GM18868 (cell line): ENCODE results near the gene TOR4A.

Experiments used
- ATAC-seq: cut with Tn5 transposase; IDR thresholded peaks from one replicate; pipeline ENCODE4 v1.9.1; 2021; ENCODE audit warnings: mild to moderate bottlenecking, moderate library complexity; ENCODE audit not compliant: unreplicated experiment

TOR4A gene

DNA sequence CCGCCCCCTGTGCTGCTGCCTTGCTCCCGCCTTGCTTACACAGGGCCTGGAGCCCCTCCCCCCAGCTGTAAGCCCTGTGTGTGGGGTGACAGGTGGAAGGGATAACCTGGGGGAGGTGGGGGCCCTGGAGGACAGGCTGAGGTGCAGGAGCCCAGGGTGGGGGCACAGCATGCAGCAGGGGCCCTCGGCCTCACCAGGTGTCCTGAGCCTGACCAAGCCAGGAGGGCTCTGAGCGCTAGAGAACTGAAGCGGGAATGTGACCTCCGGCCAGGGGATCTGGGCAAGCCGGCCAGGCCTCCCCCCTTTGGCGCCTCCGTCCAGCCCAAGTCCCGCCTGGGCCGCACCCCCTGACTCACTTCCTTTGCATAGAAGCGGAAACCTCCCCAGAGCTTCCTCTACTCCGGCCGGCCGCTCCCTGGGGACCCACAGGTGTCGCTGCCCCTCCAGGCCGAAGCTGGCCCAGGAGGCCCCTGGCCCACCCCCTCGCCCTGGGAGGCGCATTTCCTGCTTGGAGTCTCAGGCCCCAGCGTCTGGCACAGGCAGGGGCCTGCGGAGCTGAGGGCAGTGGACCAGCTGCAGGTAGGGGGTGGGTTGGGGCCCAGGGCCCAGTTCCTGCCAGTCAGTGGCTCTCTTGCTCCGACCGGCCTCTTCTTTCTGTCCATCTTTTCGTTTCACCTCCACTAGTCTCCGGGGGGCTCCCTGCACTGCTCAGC lies at the start of gene TOR4A:
Gene TOR4A (plus strand): TSS at position 398 of the 713 bp plus-strand sequence. CDS start 964 bp downstream, outside the sequence.
- ATAC-seq = peak; percentile 70

DNA sequence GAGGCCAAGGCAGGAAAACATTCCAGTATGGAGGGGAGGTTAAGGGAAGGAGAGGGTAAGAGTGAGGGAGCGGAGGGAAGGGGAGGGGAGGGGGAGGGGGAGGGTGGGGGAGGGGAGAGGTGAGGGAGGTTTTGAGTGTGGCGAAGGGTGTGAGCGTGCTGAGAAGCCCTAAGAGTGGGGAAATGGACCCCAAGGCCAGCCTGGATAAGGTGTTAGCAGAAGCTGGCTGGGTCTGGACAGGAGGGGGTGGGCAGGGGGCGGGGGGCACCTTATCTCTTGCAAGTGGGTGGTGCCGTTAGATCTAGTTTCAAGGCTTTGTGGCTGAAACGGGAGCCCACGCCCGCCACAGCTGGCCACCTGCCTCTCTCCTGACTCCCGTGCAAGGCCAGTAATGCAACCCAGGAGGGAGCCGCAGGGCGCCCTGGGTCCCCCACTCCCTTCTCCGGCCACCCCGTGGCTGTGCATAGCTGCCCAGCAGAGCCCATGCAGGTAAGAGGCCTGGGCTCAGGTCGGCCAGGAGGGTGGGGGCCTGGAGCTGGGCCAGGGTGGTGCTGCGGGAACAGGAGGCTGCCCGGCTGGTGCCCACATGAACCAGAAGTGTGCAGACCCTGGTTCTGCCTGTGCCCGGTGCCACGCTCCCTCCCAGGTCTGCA lies 49.5 kb upstream of the TOR4A start:
- no peak for ATAC-seq

DNA sequence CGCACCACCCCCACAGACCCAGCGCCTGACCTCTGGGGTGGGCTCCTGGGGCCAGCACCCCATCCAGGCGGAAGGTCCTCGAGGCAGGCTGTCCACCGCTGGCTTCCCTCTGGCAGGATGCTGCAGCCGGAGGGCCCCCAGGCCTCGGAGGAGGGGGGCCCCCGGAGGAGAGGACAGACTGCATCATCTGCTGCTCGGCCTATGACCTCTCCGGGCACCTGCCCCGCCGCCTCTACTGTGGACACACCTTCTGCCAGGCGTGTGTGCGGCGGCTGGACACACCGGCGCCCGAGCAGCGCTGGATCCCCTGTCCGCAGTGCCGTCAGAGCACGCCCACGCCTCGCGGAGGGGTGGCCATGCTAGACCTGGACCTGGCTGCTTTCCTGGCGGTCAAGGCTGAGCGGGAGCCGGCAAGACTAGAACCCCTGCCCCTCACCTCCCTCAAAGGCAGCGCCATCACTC lies 49.0 kb upstream of the TOR4A start:
- no peak for ATAC-seq

DNA sequence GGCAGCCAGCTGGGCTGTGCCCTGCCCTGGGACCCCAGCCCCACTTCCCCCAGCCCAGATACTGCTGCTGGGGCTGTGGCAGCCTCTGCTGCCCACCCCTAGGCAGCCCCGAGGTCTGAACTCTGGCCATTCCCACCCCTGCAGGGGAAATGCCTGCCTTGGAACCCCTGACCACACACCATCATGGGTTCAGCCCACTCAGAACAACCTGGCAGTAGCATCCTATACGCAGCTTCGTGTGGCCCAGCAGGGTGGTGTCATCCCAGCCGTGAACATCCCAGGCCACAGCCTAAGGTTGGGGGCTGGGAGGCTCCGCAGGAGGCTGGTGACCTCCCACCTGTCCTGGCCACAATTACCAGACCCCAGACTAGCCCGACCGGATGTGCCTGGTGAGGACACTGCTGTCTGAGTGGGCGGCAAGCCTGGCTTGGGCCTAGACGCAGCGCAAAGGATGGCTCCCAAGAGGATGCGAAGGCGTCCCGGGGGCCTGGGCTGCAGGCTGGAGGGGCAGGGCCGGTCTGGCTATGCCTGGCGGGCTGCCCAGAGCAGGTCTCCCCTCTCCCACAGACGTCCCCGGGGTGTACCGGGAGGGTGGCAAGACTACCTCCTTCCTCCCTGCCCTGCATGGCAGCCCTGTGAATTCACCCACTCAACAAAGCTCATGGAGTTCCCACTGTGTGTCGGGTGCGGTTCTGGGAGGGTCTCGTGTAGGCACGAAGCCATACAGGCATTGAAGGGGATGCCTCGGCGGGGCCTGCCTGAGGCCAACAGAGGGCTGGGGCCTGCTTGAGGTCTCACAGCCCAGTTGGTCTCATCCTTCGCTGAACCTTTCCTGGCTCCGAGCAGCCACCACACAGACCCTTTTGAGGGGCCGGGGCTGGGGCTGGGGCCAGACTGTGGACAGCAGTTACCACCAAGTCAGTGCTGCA lies 48.3 kb upstream of the TOR4A start:
- no peak for ATAC-seq

DNA sequence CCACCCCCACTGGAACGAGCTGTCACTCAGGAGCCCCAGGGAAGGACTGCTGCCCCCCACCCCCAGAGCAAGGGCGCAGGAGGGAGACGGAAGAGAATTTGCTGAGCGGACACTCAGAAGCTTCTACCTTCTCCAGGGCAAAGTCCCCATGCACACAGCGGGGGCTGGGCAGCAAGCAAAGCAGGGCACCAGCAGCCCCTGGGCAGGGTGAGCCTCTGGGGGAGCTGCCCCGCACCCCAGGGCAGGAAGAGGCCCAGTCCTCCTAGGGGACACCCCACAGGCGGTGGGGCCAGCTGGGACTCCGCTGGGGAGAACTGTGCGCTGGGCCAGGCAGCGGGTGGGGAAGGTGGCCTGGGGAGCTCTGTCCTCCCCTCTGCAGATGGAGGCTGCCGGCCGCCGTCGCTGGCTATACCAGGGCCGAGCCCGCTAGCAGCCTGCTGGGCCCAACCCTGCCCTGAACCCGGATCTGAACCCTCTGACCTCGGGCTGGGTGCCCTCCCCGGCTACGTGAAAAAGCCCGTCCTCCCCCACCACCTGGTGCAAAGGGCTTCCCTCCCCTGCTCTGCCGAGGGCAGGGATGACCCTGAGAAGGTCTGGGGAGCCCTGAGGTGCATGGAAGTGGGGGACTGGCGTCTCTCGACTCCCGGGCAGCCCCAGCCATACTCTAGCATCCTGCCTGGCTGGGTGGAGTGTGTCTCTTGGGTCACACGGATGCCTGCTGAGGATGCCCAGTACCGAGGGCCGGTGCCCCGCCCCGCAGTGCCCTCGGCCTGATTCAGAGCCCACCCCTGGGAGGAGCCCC lies 47.4 kb upstream of the TOR4A start:
- no peak for ATAC-seq

DNA sequence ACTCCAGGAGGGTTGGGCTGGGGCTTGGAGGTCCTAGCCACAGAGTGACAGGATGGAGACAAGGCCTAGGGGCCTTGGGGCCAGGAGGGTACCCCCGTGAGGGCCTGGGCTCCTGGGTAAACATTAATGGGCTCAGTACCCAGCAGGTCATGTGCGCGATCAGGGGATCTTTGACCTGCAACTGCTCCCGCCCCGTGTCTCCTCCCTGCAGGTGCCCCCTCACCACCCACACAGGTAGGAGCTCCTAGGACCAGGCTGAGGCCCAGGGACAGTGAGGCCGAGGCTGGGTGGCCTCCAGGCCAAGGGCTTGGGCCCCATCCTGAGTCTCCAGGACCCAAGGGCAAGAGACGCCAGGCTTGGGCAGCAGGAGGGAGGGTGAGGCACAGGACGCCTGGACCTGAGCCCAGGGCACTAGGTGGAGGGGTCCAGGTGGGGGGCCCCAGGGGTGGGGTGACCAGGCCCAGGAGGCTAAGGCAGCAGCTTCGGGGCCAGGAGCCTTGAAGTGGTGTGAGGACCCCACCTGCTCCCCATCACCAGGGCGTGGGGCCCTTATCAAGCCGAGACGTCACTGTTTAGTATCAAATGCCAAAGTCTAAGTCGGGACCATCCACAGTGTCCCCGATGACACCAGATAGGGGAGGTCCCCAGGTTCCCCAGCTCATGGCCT lies 46.7 kb upstream of the TOR4A start, which contains the start of gene SLC34A3:
Gene SLC34A3 (plus strand): TSS at position 197 of the 667 bp plus-strand sequence. CDS start 802 bp downstream, outside the sequence.
- ATAC-seq = no peak

DNA sequence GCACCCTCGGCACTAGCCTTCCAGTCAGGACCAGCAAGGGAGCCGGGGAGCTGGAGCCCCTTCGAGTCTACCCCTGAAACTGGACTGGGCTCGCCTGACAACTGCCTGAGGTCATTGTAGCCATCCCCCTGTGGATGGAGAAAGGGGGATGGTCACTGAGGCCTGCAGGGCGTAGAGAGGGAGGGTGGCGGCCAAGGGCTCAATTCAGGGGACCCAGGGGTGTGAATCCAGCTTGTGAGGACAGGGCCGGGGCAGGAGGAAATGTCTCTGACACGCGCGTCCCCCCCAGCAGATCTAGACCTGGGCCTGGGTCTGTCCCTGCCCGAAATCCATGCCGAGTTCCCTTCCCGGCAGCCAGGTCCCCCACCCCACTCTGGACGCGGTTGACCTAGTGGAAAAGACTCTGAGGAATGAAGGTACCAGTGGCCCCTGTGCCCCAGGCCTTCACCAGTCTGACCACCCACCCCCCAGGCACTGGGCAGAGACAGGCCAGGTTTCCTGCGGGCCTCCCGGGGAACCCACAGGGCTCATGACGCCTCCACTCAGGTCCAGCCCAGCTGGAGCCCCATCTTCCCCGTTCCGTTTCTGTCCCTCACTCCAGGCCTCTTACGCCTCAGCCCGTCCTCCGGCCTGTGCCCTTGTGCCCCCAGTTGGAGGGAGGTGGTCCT lies 46.0 kb upstream of the TOR4A start:
- ATAC-seq = no peak

DNA sequence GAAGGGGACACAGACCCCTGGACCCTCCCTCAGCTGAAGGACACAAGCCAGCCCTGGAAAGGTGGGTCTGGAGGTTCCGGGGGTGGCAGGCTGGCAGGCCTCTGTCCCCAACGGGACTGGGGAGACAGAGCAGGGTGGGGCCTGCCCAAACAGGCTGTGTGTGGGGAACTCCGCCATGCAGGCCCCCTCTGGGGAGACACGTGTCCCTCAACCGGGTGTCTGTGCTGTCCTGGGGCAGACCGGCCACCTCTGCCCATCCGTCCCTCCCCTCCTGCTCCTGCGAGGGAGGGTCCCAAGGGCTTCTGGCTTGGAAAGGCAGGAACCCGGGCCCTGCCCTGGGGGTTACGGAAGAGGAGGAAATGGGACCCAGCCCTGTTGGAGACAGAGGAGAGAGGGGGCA lies 45.4 kb upstream of the TOR4A start:
- ATAC-seq = no peak

DNA sequence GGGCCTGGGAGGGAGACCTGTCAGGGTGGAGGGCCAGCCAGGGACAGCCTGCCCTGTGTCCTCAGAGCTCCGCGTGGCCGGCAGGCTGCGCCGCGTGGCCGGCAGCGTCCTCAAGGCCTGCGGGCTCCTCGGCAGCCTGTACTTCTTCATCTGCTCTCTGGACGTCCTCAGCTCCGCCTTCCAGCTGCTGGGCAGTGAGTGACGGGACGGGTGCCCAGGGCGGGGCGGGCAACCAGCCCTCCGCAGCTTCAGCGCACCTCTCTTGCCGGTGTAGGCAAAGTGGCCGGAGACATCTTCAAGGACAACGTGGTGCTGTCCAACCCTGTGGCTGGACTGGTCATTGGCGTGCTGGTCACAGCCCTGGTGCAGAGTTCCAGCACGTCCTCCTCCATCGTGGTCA lies 45.0 kb upstream of the TOR4A start:
- ATAC-seq = no peak

DNA sequence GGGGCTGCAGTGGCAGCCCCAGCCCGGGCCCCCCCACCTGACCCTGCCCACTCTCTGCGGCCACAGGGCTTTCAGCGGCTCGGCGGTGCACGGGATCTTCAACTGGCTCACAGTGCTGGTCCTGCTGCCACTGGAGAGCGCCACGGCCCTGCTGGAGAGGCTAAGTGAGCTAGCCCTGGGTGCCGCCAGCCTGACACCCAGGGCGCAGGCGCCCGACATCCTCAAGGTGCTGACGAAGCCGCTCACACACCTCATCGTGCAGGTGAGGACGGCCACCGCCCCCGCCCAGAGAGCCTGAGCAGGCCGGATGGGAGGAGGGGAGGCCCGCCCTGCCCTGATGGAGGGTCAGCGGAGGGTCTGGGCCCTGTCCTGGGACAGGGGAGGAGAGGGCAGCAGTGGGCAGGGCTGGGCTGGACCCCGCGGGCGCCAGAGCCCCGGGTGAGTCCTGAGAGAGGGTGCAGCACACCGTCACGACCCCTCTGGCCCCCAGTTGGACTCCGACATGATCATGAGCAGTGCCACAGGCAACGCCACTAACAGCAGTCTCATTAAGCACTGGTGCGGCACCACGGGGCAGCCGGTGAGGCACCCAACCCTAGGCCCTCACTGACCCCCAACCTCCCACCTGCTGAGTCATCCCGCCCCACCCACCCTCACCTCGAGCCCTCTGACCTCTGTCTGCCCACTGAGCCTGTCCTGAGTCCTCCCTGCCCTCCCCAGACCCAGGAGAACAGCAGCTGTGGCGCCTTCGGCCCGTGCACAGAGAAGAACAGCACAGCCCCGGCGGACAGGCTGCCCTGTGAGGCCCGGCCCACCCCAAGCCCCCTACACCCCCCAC lies 44.2 kb upstream of the TOR4A start:
- ATAC-seq = no peak

DNA sequence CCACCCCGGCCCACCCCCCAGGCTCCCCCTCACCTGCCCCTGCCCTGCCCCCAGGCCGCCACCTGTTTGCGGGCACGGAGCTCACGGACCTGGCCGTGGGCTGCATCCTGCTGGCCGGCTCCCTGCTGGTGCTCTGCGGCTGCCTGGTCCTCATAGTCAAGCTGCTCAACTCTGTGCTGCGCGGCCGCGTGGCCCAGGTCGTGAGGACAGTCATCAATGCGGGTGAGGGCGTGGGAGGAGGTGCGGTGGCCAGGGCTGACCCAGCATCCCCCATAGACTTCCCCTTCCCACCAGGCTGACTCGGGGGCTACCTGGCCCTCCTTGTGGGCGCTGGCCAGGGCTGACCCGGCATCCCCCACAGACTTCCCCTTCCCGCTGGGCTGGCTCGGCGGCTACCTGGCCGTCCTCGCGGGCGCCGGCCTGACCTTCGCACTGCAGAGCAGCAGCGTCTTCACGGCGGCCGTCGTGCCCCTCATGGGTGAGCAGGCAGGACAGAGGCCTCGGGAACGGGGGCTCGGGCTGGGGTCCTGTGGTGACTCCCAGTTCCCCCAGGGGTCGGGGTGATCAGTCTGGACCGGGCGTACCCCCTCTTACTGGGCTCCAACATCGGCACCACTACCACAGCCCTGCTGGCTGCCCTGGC lies 43.4 kb upstream of the TOR4A start:
- ATAC-seq = no peak

DNA sequence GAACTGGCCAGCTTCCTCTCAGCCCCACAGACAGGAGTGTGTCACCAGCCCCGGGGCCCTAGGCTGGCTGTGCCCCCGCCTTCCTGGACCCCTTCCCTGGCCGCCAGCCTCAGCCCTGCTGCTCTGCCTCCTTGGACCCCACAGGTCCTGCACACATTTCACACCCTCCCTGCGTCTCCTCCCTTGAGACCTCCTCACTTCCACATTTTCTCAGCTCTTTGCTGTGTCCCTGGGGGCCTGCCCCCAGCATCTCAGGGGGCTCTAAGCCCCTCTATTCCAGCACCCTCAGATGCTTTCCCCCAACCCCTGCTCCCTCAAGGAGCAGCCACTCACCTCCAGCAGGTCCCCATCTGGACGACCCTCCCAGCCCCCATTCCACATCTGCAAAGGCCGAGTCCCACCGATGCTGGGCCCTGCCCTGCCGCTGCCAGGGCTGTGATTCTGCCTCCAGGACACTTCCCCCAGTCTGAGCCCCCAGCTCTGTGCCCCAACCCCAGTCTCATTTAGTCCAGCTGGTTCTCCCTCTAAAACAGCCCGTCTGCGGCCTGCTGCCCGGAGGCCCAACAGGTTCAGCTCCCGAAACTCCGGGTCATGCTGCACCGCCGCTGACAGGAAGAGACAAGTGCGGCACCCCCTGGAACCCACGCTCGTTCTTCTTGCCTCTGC lies 42.6 kb upstream of the TOR4A start:
- no peak for ATAC-seq

DNA sequence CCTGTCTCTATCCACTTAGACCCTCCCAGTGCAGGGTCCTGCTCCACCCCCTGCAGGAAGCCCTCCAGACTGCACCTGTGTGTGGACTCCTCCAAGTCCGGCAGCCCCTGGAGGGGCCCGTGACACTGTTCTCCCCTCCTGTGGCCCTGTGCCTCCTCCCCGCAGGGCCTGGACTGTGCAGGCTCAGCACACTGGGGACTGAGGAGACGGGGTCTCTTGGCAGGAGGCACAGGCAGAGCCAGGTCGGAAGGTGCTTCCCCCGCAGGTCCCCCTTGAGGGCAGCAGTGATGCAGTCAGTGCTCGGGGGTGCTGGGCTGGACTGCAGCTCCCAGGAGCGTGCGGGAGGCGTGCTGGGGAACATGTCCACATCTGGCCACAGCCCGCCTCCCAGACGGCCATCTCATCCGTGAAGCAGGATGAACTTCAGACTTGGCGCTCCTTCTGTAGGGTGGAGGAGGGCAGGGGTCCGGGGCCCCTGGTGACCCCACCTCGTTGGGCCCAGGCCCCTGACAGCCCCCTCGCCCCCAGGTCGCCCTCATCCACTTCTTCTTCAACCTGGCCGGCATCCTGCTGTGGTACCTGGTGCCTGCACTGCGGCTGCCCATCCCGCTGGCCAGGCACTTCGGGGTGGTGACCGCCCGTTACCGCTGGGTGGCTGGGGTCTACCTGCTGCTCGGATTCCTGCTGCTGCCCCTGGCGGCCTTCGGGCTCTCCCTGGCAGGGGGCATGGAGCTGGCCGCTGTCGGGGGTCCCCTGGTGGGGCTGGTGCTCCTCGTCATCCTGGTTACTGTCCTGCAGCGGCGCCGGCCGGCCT lies 41.9 kb upstream of the TOR4A start:
- ATAC-seq = no peak

DNA sequence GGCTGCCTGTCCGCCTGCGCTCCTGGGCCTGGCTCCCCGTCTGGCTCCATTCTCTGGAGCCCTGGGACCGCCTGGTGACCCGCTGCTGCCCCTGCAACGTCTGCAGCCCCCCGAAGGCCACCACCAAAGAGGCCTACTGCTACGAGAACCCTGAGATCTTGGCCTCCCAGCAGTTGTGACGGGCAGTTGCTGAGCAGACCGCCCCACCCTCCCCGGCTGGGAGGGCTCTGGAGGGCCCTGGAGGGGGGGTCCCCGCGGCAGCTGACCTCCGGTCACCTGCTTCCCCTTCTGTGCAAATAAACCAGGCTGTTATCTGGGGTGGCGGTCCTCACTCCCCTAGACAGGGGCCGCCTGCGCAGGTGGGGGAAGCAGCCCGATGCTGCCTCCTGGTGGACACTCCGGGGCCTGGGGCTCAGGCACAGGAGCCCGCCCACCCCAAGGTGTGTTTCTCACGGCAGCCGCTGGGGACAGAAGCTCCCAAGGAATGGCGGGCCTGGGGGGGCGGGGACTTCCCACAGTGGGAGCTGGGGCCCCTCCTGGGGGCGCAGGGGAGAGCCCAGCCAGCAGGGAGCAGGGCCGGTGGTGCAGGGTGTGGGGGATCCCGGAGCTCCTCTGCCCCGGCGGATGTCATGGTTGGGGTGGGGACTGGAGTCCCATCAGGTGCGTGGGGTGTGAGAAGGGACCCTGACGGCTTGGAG lies 41.1 kb upstream of the TOR4A start:
- ATAC-seq = peak; percentile 22

DNA sequence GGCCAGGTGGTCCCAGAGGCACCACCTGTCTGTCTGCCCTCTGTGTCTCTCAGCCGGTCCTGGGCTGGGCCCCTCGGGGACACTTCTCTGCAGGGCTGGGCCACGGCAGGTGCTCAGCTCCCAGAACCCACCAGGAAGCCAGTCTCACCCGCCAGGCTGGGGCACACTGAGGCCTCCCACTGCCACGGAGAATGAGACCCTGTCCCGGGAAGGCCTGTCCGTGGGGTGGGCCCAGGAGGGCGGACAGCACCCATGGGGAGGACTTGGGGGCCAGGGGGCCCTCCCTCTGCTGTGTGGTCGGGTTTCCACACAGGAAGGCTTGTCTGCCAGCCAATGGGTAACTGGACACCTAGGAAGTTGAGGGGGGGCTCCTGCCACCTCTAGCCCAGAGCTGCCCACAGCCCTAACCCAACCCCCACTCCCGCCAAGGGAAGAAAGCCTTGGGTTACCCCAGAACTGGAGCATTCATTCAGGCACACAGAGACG lies 40.5 kb upstream of the TOR4A start:
- ATAC-seq = no peak
